Body of pancreas (tissue), 4 donors: Measurements from ENCODE around the gene CSNK1A1.

Experiments
- POLR2A ChIP-seq, 3 donors: fragments of 450-650 bp; IDR thresholded peaks; one replicate each; pipeline ENCODE4 v1.6.1; 2016; ENCODE audit warnings: antibody characterized with exemption in 3 of 3, mild to moderate bottlenecking in 2 of 3
- TF ChIP-seq, protein P1 (sequence below), 7 experiments: fragments of 450-650 bp in 4 of 7; fragments of 200-600 bp in 3 of 7; sonication (generic) in 3 of 7; IDR thresholded peaks; one replicate each; pipeline ENCODE4 v1.5.1; 2016 to 2019; ENCODE audit warnings: antibody characterized with exemption in 7 of 7

DNA sequence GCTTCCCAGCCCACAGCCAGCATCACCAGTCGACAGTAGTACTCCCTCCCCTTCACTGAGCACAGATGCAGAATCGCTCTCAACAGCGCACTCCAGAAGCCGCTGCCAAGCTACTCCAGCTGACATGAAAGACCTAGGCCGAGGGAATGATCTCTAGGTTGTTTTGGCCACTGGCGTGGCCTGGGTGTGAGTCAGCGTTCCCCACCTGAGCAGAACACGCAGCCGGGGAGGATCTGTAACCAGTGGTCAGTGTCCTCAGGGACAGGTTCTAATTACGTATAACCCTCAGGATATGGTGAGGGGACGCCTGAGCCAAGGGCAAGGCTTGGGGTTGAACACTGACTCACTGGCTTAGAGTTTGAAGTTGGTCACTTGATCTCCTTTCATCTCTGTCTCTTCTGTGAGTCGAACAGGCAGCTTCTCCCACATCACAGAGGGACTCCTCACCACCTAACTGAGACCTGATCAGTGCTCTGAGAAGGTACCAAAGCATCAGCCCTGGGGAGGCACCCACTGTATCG is 95.3 kb downstream of the CSNK1A1 start:
- TF ChIP-seq, protein P1, sequence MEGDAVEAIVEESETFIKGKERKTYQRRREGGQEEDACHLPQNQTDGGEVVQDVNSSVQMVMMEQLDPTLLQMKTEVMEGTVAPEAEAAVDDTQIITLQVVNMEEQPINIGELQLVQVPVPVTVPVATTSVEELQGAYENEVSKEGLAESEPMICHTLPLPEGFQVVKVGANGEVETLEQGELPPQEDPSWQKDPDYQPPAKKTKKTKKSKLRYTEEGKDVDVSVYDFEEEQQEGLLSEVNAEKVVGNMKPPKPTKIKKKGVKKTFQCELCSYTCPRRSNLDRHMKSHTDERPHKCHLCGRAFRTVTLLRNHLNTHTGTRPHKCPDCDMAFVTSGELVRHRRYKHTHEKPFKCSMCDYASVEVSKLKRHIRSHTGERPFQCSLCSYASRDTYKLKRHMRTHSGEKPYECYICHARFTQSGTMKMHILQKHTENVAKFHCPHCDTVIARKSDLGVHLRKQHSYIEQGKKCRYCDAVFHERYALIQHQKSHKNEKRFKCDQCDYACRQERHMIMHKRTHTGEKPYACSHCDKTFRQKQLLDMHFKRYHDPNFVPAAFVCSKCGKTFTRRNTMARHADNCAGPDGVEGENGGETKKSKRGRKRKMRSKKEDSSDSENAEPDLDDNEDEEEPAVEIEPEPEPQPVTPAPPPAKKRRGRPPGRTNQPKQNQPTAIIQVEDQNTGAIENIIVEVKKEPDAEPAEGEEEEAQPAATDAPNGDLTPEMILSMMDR (IDR thresholded peaks at IDR 0.05), result no peak
- TF ChIP-seq POLR2A (IDR thresholded peaks at IDR 0.05), result no peak
